HuH-7.5 (cell line): ENCODE measurements around the gene ELFN2.

Experiments
- DNase-seq: peaks from one replicate; pipeline ENCODE4 v3.0.0; 2011; ENCODE audit warnings: low spot score

The ELFN2 gene

DNA sequence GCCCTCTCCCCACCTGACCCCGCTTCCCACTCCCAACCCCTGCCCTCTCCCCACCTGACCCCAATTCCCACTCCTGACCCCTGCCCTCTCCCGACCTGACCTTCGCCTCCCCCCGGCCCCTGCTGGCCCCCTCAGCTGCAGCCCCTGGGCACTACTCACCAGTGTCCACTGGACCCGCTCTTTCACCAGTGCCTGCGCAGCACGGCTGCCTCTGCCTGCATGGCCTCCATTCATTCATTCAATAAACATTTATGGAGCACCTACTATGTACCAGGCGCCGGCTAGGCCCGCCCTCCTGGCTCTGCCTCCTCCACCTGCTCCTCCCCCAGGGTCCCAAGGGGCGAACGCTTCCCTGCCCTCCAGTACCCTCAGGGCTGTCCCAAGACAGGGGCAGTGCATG is 42.6 kb downstream of the ELFN2 start:
- DNase-seq: no peak

DNA sequence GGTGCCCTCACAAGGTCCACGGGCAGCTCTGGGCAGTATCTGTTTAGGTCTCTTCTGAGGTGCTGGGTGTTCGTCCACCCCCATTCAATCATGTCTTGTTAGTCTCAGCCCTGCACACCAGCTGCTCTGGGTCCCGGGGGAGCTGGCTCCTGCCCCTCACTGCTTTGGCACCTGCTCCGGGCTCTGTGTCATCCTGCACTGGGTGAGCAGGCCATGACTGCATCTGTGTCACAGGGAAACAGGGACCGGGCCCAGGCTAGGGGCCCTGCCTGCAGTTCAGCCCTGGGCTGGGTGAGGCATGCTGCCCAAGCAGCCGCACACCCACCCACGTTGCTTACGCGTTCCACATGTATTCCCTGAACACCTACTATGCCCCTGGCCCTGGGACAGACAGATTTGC is 43.9 kb downstream of the ELFN2 start:
- DNase-seq: no peak

DNA sequence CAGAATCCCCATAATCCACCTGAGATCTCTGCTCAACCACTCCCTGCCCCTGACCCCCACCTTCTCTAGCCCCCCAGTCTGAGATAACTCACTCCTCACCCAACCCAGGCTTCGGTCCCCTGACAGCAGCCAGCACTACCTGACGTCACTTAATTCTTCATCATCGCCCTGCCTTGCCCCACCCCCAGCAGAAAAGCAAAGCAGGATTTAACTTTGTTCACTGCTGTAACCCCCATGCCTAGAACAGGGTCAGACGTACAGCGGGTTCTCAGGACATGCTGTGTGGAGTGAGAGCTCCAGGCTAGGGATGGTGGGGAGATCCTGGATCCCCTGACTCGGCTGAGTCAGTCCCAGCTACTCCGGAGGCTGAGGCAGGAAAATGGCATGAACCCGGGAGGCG is 45.8 kb downstream of the ELFN2 start:
- DNase-seq: no peak

DNA sequence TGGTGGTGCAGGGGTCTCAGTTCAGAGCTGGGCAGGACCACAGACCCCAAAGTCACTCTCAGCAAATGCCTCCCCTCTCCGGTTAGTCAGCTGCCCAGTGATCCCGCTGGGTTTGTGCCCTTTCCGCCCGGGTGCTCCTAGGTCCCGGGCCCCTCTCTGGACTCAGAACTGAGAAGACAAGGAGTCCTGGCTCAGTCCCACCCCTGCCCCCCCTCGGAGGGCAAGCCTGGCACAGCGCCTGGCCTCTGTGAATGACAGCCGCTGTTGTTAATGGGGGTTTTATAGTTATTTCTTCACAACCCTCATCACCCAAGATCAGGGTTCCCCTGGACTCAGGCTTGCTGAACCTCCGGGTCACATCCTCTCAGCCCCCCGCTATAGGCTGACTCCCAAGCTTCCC is 47.6 kb downstream of the ELFN2 start:
- DNase-seq: no peak

DNA sequence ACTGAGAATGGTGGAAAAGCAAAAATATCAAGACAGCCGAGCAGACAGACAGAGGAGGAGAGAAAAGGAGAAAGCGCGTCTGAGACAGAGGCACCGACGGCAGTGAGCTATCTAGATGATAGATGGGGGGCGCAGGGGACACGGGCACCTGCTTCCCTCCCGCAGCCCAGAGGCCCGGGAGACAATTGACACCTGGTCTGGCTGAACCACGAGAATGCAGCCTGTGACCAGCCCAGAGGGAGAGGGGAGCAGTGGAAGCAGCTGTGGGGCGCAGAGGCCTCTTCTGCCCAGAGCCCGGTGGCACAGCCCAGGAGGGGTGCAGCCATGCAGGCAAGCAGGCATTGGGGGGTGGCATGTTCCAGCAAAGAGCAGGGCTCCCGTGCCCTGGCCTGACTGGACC is 48.2 kb downstream of the ELFN2 start:
- DNase-seq: no peak

DNA sequence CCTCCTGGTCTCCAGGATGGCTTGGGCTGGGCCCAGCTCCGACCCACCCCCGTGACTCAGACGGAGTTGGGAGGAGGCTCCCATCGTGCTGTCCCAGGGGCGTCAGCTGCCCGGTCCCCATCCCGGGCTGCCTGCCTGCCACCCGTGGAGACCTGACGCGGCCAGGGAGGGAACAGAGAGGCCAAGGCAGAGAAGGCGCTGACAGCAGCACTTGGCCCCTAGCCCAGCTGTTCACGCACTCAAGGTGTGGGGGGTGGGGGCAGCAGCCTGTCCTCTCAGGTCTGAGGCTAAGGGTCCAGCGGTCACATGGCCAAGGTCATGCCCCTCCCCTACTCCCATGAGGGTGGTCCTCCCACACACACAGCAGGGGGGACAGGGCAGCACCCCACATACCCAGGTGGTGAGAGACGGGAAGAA is 48.6 kb downstream of the ELFN2 start:
- DNase-seq: no peak

DNA sequence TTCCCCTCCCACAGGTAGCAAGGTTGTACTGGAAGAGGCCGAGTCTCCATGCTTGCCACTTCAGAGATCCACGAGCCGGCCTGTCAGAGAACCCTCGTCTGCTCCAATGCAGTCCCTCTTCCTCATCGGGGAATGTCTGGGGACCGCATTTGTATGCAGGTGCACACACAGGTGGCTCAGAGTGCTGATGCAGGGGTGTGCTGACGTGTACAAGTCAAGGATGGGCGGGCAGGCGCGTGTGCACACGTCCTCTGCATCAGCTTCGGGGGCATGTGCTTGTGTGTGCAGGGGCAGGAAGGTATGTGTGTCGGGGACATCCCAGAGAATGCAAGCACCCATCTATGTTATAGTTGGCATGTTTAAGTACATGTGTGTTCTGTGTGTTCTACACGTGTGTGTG is 49.4 kb downstream of the ELFN2 start:
- no peak for DNase-seq

DNA sequence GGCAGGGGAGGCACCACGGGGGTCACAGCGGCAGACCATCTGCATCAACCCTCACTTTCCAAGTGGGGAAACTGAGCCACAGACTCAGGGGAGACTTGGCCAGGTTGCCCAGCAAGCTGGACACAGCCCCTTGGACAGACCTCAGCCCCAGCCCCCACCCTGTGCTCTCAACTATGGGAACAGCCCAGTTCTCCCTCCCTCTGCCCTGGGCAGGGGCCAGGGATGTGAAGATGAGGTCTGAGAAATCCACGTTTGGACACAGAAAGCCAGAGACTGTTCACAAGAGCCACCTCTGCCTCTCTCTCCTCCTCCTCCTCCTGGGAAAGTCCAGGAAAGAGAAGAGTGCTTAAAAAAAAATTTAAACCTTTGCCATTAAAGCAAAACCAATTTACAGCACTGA is 50.1 kb downstream of the ELFN2 start:
- DNase-seq: no peak

DNA sequence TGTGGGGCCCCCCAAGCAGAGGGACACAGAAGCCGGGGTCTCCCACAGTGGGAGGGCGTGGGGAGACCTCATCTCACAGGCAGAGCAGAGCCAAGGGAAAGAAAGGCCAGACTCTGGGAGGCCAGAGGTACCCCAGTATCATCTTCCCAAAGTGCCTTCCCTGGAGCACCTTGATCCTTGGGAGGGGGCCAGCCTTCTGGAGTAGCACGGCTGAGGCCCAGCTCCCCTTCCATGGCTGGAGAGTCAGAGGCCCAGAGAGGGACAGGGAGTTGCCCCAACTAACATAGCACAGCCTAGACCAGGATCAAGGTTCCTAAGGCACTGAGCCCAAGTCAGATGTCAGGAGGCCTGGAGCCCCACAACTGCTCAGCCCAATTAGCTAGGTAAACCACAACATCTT is 50.6 kb downstream of the ELFN2 start:
- DNase-seq: no peak

DNA sequence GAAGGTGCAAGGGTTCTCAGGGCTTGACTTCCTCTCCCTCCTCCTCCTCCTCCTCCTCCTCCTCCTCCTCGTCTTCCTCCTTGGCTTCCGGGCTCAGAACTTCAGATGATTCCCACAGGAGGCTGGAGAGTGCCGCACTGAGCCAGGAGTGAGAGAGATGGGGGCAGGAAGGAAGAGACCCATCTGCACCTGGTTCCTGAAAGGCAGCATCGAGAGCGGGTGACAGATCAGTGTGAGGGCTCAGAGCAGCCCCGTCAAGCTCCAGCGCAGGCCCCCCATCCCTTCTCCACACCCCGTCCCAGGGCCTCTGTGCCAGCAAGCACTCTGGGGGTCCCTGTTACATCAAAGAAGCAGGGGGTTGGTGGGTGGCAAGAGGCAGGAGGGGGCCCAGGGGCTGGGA is 51.5 kb downstream of the ELFN2 start:
- no peak for DNase-seq

DNA sequence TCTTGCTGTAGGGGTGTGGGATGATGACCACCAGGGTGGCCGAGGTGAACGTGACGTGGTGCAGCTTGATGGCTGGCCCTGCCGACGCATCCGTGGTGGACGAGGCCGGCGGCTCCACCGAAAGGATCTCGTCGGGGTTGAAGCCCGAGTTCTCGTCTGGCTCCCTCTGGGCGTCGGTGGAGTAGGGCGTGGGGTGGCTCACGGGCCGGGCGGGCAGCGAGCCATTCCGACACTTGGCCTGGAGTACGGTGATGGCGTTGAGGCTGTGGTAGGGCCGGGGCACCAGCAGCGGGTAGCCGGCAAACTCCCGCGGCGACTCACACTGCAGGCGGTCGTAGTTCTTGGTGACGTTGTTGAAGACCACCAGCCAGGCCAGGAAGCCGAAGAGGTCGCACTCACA is 52.7 kb downstream of the ELFN2 start:
- no peak for DNase-seq

DNA sequence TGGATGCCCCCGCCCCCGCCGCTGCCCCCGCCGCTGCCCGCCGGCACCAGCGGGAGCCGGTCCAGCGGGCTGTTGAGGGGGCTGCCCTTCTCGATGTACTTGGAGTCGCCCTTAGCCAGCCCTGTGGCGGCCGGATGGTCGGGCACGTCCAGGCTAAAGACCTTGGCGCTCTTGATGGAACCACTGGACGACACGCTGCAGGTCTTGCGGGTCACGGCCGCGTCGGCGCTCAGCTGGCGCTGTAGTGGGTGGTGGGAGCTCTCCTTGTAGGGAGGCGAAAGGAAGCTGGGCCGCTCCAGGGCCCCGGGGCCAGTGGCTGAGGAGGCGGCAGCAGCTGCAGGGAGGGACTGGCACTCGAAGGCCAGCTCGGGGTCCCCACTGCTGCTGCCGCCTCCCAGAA is 53.8 kb downstream of the ELFN2 start:
- DNase-seq: no peak

DNA sequence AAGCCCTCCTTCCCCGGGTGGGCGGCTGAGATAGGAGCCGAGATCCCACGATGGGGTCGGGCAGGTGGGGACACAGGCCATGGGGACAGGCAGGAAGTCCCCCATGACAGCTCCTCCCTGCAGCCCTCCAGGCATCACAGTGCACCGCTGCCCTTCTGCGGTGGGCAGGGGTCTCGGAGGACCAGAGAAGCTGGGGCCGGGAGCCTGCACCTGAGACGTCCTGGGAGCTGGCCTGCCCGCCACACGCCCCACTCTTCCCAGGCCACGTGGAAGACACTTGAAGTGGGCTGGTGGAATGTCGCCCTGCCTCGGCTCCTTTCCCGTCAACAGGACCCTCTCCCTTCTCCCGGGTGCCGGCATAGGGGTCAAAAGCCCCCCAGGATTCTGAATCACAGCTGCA is 55.4 kb downstream of the ELFN2 start:
- no peak for DNase-seq

DNA sequence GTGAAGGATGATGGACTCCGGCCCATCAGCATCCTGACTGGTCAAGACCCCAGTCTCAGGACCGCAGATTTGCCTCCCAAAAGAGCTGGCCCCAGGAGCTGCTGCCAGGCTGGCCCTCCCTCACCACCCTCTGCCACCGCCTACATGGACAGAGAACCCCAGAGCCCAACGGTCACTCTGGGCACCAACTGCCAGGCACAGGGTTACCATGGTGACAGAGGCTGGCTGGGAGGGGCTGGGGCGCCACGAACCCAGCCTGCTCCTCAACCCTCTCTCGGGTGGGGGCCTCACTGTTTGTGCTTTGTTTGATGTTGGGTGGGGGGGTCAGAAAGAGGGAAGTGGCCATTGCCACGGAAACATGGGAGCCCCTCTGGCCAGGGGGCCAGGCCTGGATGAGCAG is 55.8 kb downstream of the ELFN2 start:
- no peak for DNase-seq

DNA sequence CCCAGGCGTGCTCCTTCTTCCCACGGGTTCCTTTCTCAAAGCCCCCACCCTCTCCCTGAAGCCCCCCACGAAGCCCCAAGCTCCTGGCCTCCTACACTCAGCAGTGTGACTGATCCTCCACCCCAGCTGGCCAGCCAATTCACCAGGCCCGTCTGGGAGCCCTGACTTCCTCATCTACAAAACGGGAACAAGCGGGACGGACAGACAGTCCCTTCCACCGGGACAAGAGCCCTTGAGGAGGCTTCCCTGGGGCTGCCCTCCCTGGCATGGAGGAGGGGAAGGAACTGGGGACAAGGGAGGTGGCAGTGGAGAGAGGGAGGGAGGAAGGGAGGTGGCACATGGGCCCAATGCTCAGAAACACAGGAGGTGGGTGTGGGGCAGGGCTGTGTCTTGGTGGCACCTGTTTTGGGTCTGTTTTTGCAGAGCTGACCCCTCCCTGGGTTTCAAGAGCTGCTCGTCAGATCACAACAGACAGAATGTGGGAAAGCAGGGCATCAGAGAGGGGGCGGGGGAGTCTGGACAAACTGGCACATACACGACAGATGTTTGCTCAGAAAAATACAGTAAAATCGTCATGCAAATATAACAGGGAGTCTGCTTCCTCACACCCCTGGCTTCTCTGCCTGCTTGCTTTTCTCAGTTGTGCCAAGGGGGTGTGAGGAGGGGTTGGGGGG is 56.8 kb downstream of the ELFN2 start:
- no peak for DNase-seq

DNA sequence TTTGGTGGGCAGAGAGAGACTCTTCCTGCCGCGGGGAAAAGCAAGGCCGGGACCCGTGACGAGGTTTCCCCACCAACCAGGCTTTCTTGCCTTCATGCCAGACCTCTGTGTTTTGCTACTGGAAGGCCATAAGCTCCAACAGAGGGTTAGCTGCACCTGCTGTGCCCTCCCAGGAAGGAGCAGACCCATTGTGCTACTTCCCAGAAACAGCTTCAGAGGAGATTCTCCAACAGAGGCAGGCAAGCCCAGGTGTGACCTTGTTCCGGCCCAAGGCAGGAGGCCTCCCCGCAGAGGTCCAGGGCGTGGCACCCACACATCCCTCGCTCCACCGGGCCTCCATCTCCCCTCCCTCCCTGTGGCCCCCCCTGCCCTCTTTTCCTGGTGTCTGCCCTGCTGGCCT is 57.8 kb downstream of the ELFN2 start:
- DNase-seq: no peak

DNA sequence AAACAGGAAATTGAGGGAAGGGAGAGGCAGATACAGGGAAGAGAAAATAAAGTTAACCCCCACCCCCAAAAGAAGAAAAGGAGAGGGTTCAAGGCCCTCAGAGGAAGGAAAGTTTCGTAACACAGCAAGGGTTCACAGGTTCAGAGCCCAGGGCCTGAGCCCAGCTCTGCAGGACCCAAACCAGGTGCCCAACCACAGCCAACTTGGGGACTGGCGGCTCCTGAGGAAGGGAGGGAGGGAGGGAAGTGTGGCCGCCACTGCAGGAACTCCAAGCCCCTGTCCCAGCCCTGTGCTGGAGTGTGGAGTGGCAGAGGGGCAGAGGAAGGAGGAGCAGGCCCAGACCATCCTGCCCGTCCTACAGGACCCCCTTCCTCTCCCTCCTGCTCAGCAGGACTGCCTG is 59.2 kb downstream of the ELFN2 start:
- no peak for DNase-seq

DNA sequence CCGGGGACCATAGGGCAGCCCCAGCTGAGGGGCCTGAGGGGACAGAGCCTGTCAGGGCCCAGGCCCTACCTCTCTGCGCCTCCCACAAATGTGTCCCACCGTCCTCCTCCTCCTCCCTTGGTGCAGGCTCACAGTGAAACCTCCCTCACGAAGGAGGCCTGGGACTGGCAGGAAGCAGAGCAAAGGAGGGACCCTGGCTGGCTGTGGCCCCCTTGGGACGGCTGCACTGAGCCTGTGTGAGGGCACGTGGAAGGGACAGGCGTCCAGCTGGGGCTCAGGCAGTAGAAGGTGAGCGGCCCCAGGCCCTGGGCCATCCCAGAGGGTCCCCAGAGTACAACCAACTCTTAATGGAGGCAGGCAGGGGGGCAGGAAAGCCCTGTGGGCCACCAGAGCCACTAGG is 60.7 kb downstream of the ELFN2 start:
- DNase-seq: no peak

DNA sequence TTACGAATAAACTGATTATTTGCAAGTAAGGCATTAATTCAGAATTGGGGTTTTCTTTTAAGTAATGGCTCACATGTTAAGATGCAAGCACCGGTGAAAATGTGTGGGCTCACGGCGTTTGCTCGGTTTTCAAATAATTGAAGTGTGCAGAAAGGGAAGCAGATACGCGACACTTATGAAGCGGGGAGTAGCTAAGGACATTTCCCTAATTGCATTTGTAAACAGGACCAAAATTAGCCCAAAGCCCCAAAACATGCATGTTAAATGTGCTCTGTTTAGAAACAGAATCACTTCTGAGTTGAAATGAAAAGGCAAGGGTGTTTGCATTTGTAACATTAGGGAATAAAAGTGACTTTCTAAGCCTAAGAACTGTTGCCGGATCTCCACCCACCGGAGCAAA is 61.3 kb downstream of the ELFN2 start:
- DNase-seq: no peak

DNA sequence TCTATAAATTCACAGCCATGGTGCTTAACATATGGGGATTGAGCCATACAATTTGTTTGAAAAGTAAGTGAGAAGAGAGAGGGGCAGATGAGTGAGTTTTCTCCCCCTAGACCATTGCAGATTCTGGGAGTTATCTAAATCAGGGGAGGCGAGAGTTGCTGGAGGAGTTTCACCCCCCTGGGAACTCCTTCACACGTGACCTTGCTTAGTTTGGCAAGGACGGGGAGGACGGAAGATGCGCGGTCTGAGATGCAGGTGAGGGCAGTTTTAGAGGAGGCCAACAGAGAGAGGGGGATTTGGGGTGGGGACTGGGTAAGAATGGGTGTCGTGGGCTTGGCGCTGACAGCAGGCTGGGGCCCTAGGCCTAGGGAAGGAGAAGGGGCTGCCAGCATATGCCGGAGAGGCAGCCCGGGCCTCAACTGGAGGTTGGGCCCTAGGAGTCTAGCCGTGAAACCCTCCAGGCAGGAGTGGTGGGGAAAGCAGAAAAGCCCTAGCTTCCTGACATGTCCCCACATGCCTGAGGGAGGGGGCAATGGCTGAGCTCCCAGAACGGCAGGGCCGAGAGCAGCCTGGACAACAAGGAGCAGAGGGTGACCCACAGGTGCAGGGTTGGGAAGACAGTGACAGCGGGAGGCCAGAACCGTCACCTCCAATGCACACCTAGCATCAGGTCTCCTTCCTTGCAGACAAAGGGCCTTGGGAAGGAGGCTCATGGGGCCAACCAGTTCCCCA is 63.9 kb downstream of the ELFN2 start:
- no peak for DNase-seq

DNA sequence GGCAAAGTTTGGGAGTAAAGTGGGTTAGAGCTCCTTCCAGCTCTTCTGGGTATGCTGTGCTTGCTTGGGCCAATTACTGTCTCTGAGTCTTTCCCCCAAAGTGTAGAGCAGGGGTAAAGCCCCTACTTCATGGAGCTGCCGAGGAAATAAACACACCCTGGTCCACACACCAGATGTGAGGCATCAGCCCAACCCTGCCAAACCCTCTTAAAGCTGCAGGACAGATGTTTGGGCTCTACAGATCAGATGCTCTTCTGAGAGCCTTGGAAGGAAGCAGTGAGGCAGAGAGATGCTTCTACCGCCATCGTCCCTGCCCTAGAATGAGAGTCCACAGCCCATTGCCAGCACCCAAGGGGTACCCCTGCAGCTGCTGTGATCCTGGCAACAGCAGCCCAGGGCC is 64.7 kb downstream of the ELFN2 start:
- no peak for DNase-seq

DNA sequence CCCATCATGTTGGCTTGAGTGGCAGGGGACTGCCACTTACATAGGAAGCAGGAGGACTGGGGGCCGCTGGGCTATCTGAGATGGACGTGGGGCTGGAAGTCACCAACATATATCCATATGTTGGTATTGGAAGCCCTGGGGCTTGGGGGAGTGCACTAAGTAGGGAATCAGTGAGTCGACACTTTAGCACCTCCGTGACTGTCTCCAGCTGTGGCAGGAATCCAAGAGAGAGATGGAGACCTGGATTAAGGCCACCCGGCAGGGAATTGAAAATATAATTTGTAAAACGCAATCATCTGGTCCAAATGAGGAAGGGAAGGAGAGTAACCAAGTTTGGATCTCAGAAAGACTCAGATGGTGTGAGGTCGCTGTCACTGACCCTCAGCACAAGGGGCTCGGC is 68.4 kb downstream of the ELFN2 start:
- DNase-seq: no peak

DNA sequence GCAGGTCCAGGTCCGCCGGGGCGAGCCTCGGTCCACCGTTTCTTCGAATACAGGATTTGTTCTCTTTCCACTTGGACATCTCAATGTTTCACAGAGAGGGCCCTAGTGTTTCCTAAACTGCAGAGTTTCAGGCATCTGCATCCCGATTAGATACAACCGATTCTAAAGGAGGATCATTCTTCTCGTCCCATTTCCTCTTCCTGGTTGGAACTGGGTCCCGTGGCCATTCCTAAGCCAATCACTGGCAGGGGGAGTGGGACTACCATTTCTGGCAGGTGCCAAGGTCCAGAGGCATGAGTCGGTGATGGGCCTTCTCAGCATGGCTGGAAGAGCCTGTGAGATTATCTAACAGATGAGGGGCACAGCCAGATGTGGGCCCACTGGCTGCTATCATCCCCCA is 68.9 kb downstream of the ELFN2 start:
- DNase-seq: no peak

DNA sequence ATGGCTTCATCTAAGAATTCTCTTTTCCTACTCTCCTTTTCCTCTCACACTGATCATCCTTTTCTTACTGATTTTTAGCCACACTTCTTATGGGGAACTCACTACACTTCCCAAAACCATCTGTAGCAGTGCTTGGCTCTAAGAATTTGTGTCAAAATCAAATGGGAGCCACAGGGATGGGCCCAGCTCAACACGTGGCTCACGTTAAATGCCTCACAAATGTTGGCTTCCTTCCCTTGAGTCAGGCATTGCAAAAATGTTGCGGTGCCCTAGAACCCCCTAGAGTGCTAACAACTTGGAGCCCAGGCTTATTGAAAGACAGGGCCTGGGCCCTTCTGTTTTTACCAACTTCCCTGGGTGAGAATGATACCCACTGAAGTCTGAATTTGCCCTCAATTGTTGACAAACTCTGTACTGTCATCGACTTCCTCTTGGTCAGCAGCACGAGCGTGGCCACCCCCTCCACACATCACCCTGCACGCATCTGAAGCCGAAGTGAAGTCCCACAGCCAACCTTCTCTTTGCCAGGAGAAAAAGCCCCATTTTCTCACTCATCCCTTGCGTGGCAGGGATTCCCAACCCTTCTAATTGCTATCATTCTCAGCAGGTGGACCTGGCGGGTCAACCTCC is 69.7 kb downstream of the ELFN2 start:
- DNase-seq: no peak
